ENCODE measurements around the gene CSRP2.

CSRP2 gene

GRCh38 chr12:76921100-76921471 lies 42.3 kb upstream of the CSRP2 start:
- no peaks in the 10 kb centered on the region for H3K36me3 Mint-ChIP-seq (ENCODE audit: low read depth)
- no peak overlapping the region for H3K4me3 Mint-ChIP-seq
- H3K27ac Mint-ChIP-seq, result peak overlapping the region; percentile 32
- H3K9me3 Mint-ChIP-seq, result no peaks in the 10 kb centered on the region
- H3K27me3 Mint-ChIP-seq (ENCODE audit: low read depth, poor library complexity), result peaks cover 9% of the 10 kb centered on the region
- H3K4me1 Mint-ChIP-seq, result peaks cover 21% of the 10 kb centered on the region
- DNase-seq, result no peak
- no peak for TF ChIP-seq CTCF (IDR thresholded peaks at IDR 0.05)

- Mint-ChIP-seq H3K4me1 (peaks cover 18% of the 10 kb centered on the region), H3K4me3 (no peak overlapping the region), H3K9me3 (no peaks in the 10 kb centered on the region), H3K36me3 (ENCODE audit: low read depth) (no peaks in the 10 kb centered on the region), H3K27me3 (ENCODE audit: low read depth, poor library complexity) (peaks cover 9% of the 10 kb centered on the region), H3K27ac (peak overlapping the region; percentile 46)
- no peak for TF ChIP-seq CTCF (IDR thresholded peaks at IDR 0.05)
- DNase-seq, result no peak
Measured at GRCh38 chr12:76920172-76921099, 41.6 kb upstream of the CSRP2 start.

GRCh38 chr12:76919383-76920171 lies 40.8 kb upstream of the CSRP2 start:
- Mint-ChIP-seq H3K4me3 (no peak overlapping the region), H3K27me3 (ENCODE audit: low read depth, poor library complexity) (peaks cover 9% of the 10 kb centered on the region), H3K27ac (peak overlapping the region; percentile 46), H3K4me1 (peaks cover 14% of the 10 kb centered on the region), H3K9me3 (no peaks in the 10 kb centered on the region), H3K36me3 (ENCODE audit: low read depth) (no peaks in the 10 kb centered on the region)
- TF ChIP-seq CTCF (IDR thresholded peaks at IDR 0.05), result no peak
- no peak for DNase-seq

- no peak overlapping the region for H3K27ac Mint-ChIP-seq
- no peaks in the 10 kb centered on the region for H3K9me3 Mint-ChIP-seq
- H3K4me1 Mint-ChIP-seq, result peaks cover 9% of the 10 kb centered on the region
- TF ChIP-seq CTCF (IDR thresholded peaks at IDR 0.05), result no peak
- no peak overlapping the region for H3K4me3 Mint-ChIP-seq
- no peak for DNase-seq
- H3K27me3 Mint-ChIP-seq (ENCODE audit: low read depth, poor library complexity), result peaks cover 12% of the 10 kb centered on the region
- no peaks in the 10 kb centered on the region for H3K36me3 Mint-ChIP-seq (ENCODE audit: low read depth)
Measured at GRCh38 chr12:76916170-76916540, 37.3 kb upstream of the CSRP2 start.

GRCh38 chr12:76915361-76916169 lies 36.7 kb upstream of the CSRP2 start:
- Mint-ChIP-seq H3K4me1 (peaks cover 9% of the 10 kb centered on the region), H3K4me3 (no peak overlapping the region), H3K36me3 (ENCODE audit: low read depth) (no peaks in the 10 kb centered on the region), H3K27ac (no peak overlapping the region), H3K9me3 (no peaks in the 10 kb centered on the region), H3K27me3 (ENCODE audit: low read depth, poor library complexity) (peaks cover 11% of the 10 kb centered on the region)
- no peak for TF ChIP-seq CTCF (IDR thresholded peaks at IDR 0.05)
- no peak for DNase-seq
